H9 (cell line): ENCODE results near the gene FRYL. TPM values are rescaled to one million over a fixed set of nuclear protein-coding genes. Genes with fewer than 3 reads are reported as not detected.

Source experiments
- DNase-seq: peaks from one replicate; pipeline ENCODE4 v3.0.0-alpha.2; 2017
- H2AFZ ChIP-seq: one replicate; pipeline ENCODE4 v1.6.1; 2013; ENCODE audit warnings: mild to moderate bottlenecking, low read length, control low read depth, moderate library complexity
- H2AK5ac ChIP-seq: 2 replicates; pipeline ENCODE4 v1.6.1; 2013; ENCODE audit warnings: low read length, control low read depth, mixed read lengths; ENCODE audit not compliant: insufficient read length
- H2BK120ac ChIP-seq: one replicate; pipeline ENCODE4 v1.6.1; 2013; ENCODE audit warnings: low read depth, mild to moderate bottlenecking, low read length, control low read depth, inconsistent platforms; ENCODE audit not compliant: poor library complexity, severe bottlenecking
- H2BK12ac ChIP-seq: 2 replicates; pipeline ENCODE4 v1.6.1; 2013; ENCODE audit warnings: low read length, control low read depth, mixed read lengths, low read depth; ENCODE audit not compliant: insufficient read length
- H2BK15ac ChIP-seq: 2 replicates; pipeline ENCODE4 v1.6.1; 2013; ENCODE audit warnings: low read depth, low read length, control low read depth
- H2BK20ac ChIP-seq: one replicate; pipeline ENCODE4 v1.6.1; 2013; ENCODE audit warnings: low read depth, mild to moderate bottlenecking, low read length, control low read depth, inconsistent platforms; ENCODE audit not compliant: poor library complexity, severe bottlenecking
- H2BK5ac ChIP-seq: 2 replicates; pipeline ENCODE4 v1.6.1; 2013; ENCODE audit warnings: low read length, control low read depth, mixed read lengths; ENCODE audit not compliant: insufficient read length
- H3K14ac ChIP-seq: 2 replicates; pipeline ENCODE4 v1.6.1; 2013; ENCODE audit warnings: low read length, control low read depth; ENCODE audit not compliant: insufficient read depth
- H3K18ac ChIP-seq: 2 replicates; pipeline ENCODE4 v1.6.1; 2013; ENCODE audit warnings: low read depth, mild to moderate bottlenecking, mixed read lengths, low read length, control low read depth; ENCODE audit not compliant: insufficient read length
- H3K23ac ChIP-seq: 2 replicates; pipeline ENCODE4 v1.6.1; 2013; ENCODE audit warnings: low read length, control low read depth, mixed read lengths, low read depth; ENCODE audit not compliant: insufficient read length
- H3K23me2 ChIP-seq: 2 replicates; pipeline ENCODE4 v1.6.1; 2013; ENCODE audit warnings: low read depth, mild to moderate bottlenecking, mixed read lengths, low read length, control low read depth; ENCODE audit not compliant: insufficient read length, poor library complexity, severe bottlenecking
- H3K27ac ChIP-seq: 2 replicates; pipeline ENCODE4 v1.5.1; 2013; ENCODE audit warnings: low read length, control low read depth, mixed read lengths, low read depth; ENCODE audit not compliant: insufficient read length
- H3K27me3 ChIP-seq: 2 replicates; pipeline ENCODE4 v1.6.1; 2013; ENCODE audit warnings: low read length, control low read depth, inconsistent platforms; ENCODE audit not compliant: insufficient read depth
- H3K4ac ChIP-seq: 2 replicates; pipeline ENCODE4 v1.6.1; 2013; ENCODE audit warnings: low read depth, mild to moderate bottlenecking, control low read depth, inconsistent platforms, low read length, moderate library complexity
- H3K4me1 ChIP-seq: 2 replicates; pipeline ENCODE4 v1.6.1; 2013; ENCODE audit warnings: low read length, control low read depth, inconsistent platforms; ENCODE audit not compliant: insufficient read depth
- H3K4me2 ChIP-seq: 2 replicates; pipeline ENCODE4 v1.6.1; 2013; ENCODE audit warnings: low read length, control low read depth, mixed read lengths; ENCODE audit not compliant: insufficient read length, insufficient read depth
- H3K56ac ChIP-seq: 2 replicates; pipeline ENCODE4 v1.6.1; 2013; ENCODE audit warnings: low read depth, mild to moderate bottlenecking, mixed read lengths, low read length, control low read depth; ENCODE audit not compliant: insufficient read length
- H3K79me1 ChIP-seq: 2 replicates; pipeline ENCODE4 v1.6.1; 2013; ENCODE audit warnings: low read depth, mild to moderate bottlenecking, moderate library complexity, low read length, control low read depth, inconsistent platforms; ENCODE audit not compliant: insufficient read depth, poor library complexity, severe bottlenecking
- H3K79me2 ChIP-seq: 2 replicates; pipeline ENCODE4 v1.6.1; 2013; ENCODE audit warnings: low read length, control low read depth, inconsistent platforms; ENCODE audit not compliant: insufficient read depth
- H3K9ac ChIP-seq: 2 replicates; pipeline ENCODE4 v1.6.1; 2013; ENCODE audit warnings: low read length, control low read depth, mixed read lengths; ENCODE audit not compliant: insufficient read length; ENCODE audit errors: extremely low read depth
- H3K9me3 ChIP-seq: one replicate; pipeline ENCODE4 v1.6.1; 2013; ENCODE audit warnings: low read depth, low read length, inconsistent platforms; ENCODE audit not compliant: control insufficient read depth
- H3T11ph ChIP-seq: one replicate; pipeline ENCODE4 v1.6.1; 2013; ENCODE audit warnings: mild to moderate bottlenecking, low read length, control low read depth, inconsistent platforms
- H4K20me1 ChIP-seq: one replicate; pipeline ENCODE4 v1.6.1; 2013; ENCODE audit not compliant: control insufficient read depth, insufficient read length, insufficient read depth
- H4K5ac ChIP-seq: 2 replicates; pipeline ENCODE4 v1.6.1; 2013; ENCODE audit warnings: low read depth, mild to moderate bottlenecking, mixed read lengths, low read length, control low read depth; ENCODE audit not compliant: insufficient read length
- H4K8ac ChIP-seq: replicated peaks from 2 replicates; pipeline ENCODE4 v1.6.1; 2013; ENCODE audit warnings: low read length, control low read depth, mixed read lengths, low read depth; ENCODE audit not compliant: insufficient read length
- H4K91ac ChIP-seq: 2 replicates; pipeline ENCODE4 v1.6.1; 2013; ENCODE audit warnings: low read depth, mild to moderate bottlenecking, moderate library complexity, mixed read lengths, low read length, control low read depth; ENCODE audit not compliant: insufficient read length
- H3K27ac Mint-ChIP-seq, 3 experiments: 2 replicates in 2 of 3; 3 replicates in 1 of 3; pipeline ENCODE4 v1.8.0; 2020 to 2021; ENCODE audit warnings: mixed read lengths in 3 of 3, mild to moderate bottlenecking in 1 of 3, moderate library complexity in 1 of 3
- H3K27me3 Mint-ChIP-seq: 2 replicates; pipeline ENCODE4 v1.8.0; 2021; ENCODE audit warnings: low read depth, mild to moderate bottlenecking, moderate library complexity, mixed read lengths
- H3K36me3 Mint-ChIP-seq, 3 experiments: 2 replicates in 2 of 3; 3 replicates in 1 of 3; pipeline ENCODE4 v1.8.0; 2020 to 2021; ENCODE audit warnings: low read depth in 3 of 3, mixed read lengths in 3 of 3; ENCODE audit not compliant: insufficient read depth in 1 of 3
- H3K4me1 Mint-ChIP-seq, 2 experiments: 2 replicates each; pipeline ENCODE4 v1.8.0; 2020; ENCODE audit warnings: mixed read lengths in 2 of 2
- H3K4me3 Mint-ChIP-seq, 2 experiments: 2 replicates in 1 of 2; 3 replicates in 1 of 2; pipeline ENCODE4 v1.8.0; 2020 to 2021; ENCODE audit warnings: mild to moderate bottlenecking in 2 of 2, mixed read lengths in 2 of 2, moderate library complexity in 1 of 2
- H3K9me3 Mint-ChIP-seq, 2 experiments: 2 replicates in 1 of 2; 3 replicates in 1 of 2; pipeline ENCODE4 v1.8.0; 2020; ENCODE audit warnings: mild to moderate bottlenecking in 2 of 2, mixed read lengths in 2 of 2, moderate library complexity in 1 of 2
- CTCF ChIP-seq: fragments of 200-600 bp; sonication (generic); conservative IDR thresholded peaks from 3 replicates; pipeline ENCODE4 v1.8.0; 2021; ENCODE audit warnings: antibody characterized with exemption, mild to moderate bottlenecking
- WGBS: extraction: QIAGEN DNeasy Blood & Tissue Kit; methylation state at CpG from one replicate; pipeline ENCODE4 v1.1.7; 2013; ENCODE audit warnings: missing lambda C conversion rate, low lambda C conversion rate, mixed read lengths; ENCODE audit not compliant: insufficient read length; ENCODE audit errors: extremely low coverage; 5-methylcytosine and 5-hydroxymethylcytosine counted together
- total RNA-seq: library from RNA; stranded (reverse); gene quantifications from 2 replicates; pipeline ENCODE4 v1.2.1, GENCODE V29; 2021

Gene FRYL
- total RNA-seq, 1 experiment from 2014 or later, result 31.5 TPM

GRCh38 chr4:48649505-48649904 lies 130.6 kb downstream of the FRYL start:
- no peak overlapping the region for H4K91ac ChIP-seq
- no peak overlapping the region for H2BK120ac ChIP-seq
- H3K14ac ChIP-seq, result no peak overlapping the region
- H2BK15ac ChIP-seq, result no peak overlapping the region
- H3K79me1 ChIP-seq, result no peaks in the 10 kb centered on the region
- H3K23me2 ChIP-seq, result no peaks in the 10 kb centered on the region
- H3K4me1 ChIP-seq, result no peaks in the 10 kb centered on the region
- H2AK5ac ChIP-seq, result no peak overlapping the region
- no peaks in the 10 kb centered on the region for H3K36me3 Mint-ChIP-seq
- no peak overlapping the region for H3T11ph ChIP-seq
- H3K27ac Mint-ChIP-seq, result no peak overlapping the region
- no peak overlapping the region for H4K5ac ChIP-seq
- no peak overlapping the region for H3K4me2 ChIP-seq
- no peaks in the 10 kb centered on the region for H3K9me3 ChIP-seq
- H3K23ac ChIP-seq, result no peak overlapping the region
- H3K56ac ChIP-seq, result no peak overlapping the region
- H3K4me1 Mint-ChIP-seq, result peaks cover 5 to 7% of the 10 kb centered on the region in 2 experiments; a peak in 3 of 4 replicates
- H3K4ac ChIP-seq, result no peak overlapping the region
- no peak overlapping the region for H4K8ac ChIP-seq
- no peak overlapping the region for H3K18ac ChIP-seq
- H2BK12ac ChIP-seq, result no peak overlapping the region
- H3K79me2 ChIP-seq, result no peaks in the 10 kb centered on the region
- no peak overlapping the region for H2AFZ ChIP-seq
- no peak for DNase-seq
- no peak for TF ChIP-seq CTCF
- no peaks in the 10 kb centered on the region for H3K9me3 Mint-ChIP-seq
- no peak overlapping the region for H2BK5ac ChIP-seq
- no peaks in the 10 kb centered on the region for H3K27me3 ChIP-seq
- no peaks in the 10 kb centered on the region for H3K27me3 Mint-ChIP-seq
- H2BK20ac ChIP-seq, result no peak overlapping the region
- no peak overlapping the region for H3K4me3 Mint-ChIP-seq
- no CpG with 5 or more reads among the region's 3 CpGs for WGBS
- no peak overlapping the region for H3K9ac ChIP-seq
- H4K20me1 ChIP-seq, result no peaks in the 10 kb centered on the region
- no peak overlapping the region for H3K27ac ChIP-seq
